Smooth muscle cell (in vitro differentiated cells): ENCODE measurements around the gene BRINP3. TPM values are rescaled to one million over a fixed set of nuclear protein-coding genes. Genes with fewer than 3 reads are reported as not detected.

ENCODE experiments used
- DNase-seq: peaks from one replicate; lab custom pipeline; 2025; ENCODE audit not compliant: unreplicated experiment; lab: John Stamatoyannopoulos, UW
- H2AFZ ChIP-seq: fragments of 200-600 bp; sonication (generic); 2 replicates; pipeline ENCODE4 v1.6.0; 2016; ENCODE audit warnings: antibody characterized with exemption, low read depth, mild to moderate bottlenecking
- H3F3A ChIP-seq: fragments of 200-600 bp; sonication (generic); 2 replicates; pipeline ENCODE4 v1.6.0; 2017; ENCODE audit warnings: antibody characterized with exemption, low read depth
- H3K27ac ChIP-seq: fragments of 200-600 bp; sonication (generic); 2 replicates; pipeline ENCODE4 v1.5.1; 2016; ENCODE audit warnings: low read depth, mild to moderate bottlenecking
- H3K27me3 ChIP-seq: fragments of 200-600 bp; sonication (generic); 2 replicates; pipeline ENCODE4 v1.6.1; 2016; ENCODE audit warnings: low read depth, mild to moderate bottlenecking
- H3K36me3 ChIP-seq: fragments of 200-600 bp; sonication (generic); 2 replicates; pipeline ENCODE4 v1.5.1; 2016; ENCODE audit warnings: low read depth
- H3K4me1 ChIP-seq: fragments of 200-600 bp; sonication (generic); 2 replicates; pipeline ENCODE4 v1.5.1; 2016; ENCODE audit warnings: low read depth
- H3K4me2 ChIP-seq: fragments of 200-600 bp; sonication (generic); 2 replicates; pipeline ENCODE4 v1.6.0; 2016; ENCODE audit warnings: mild to moderate bottlenecking
- H3K4me3 ChIP-seq: fragments of 200-600 bp; sonication (generic); 2 replicates; pipeline ENCODE4 v1.5.1; 2016; ENCODE audit warnings: mild to moderate bottlenecking
- H3K79me2 ChIP-seq: fragments of 200-600 bp; sonication (generic); 2 replicates; pipeline ENCODE4 v1.6.0; 2016; ENCODE audit warnings: low read depth, mild to moderate bottlenecking
- H3K9ac ChIP-seq: fragments of 200-600 bp; sonication (generic); 2 replicates; pipeline ENCODE4 v1.6.0; 2016; ENCODE audit warnings: low read depth
- H3K9me3 ChIP-seq: fragments of 200-600 bp; sonication (generic); replicated peaks from 2 replicates; pipeline ENCODE4 v1.5.1; 2016; ENCODE audit warnings: low read depth
- H4K20me1 ChIP-seq: fragments of 200-600 bp; sonication (generic); 2 replicates; pipeline ENCODE4 v1.6.0; 2016; ENCODE audit warnings: low read depth
- CTCF ChIP-seq: fragments of 200-600 bp; sonication (generic); IDR thresholded peaks from 2 replicates; pipeline ENCODE4 v1.5.1; 2017; ENCODE audit warnings: borderline replicate concordance, mild to moderate bottlenecking, antibody characterized with exemption; ENCODE audit not compliant: insufficient read depth, poor library complexity, severe bottlenecking
- WGBS: methylation state at CpG from one replicate; pipeline ENCODE4 v1.1.7; 2016; ENCODE audit warnings: low lambda C conversion rate; 5-methylcytosine and 5-hydroxymethylcytosine counted together
- polyA plus RNA-seq: library from polyadenylated mRNA; unstranded; fragments of >200 nt; fragmentation: Nextera tagmentation; extraction: Ambion mirVana; gene quantifications from 2 replicates; pipeline ENCODE4 v1.2.1, GENCODE V29; 2016
- total RNA-seq: library from RNA; depleted of rRNA; stranded (reverse); fragments of >200 nt; gene quantifications from 2 replicates; pipeline ENCODE4 v1.2.3, GENCODE V29; 2014

Gene BRINP3
- total and polyA plus RNA-seq, 2 experiments from 2014 or later: not detected

- Histone ChIP-seq H3F3A (no peaks in the 10 kb centered on the region), H3K9ac (no peak overlapping the region), H3K4me1 (no peaks in the 10 kb centered on the region), H3K4me3 (no peak overlapping the region), H3K9me3 (no peaks in the 10 kb centered on the region), H3K27me3 (no peaks in the 10 kb centered on the region), H3K27ac (no peak overlapping the region), H3K4me2 (no peak overlapping the region), H4K20me1 (no peaks in the 10 kb centered on the region), H2AFZ (no peak overlapping the region), H3K79me2 (no peaks in the 10 kb centered on the region), H3K36me3 (no peaks in the 10 kb centered on the region)
- TF ChIP-seq CTCF: no peak
- DNase-seq: no peak
Observed at GRCh38 chr1:190497565-190497964, 19.9 kb upstream of the BRINP3 start.

- H2AFZ ChIP-seq: no peak overlapping the region
- H3K4me2 ChIP-seq: no peak overlapping the region
- H3K27ac ChIP-seq: no peak overlapping the region
- no peak for DNase-seq
- no peaks in the 10 kb centered on the region for H4K20me1 ChIP-seq
- H3F3A ChIP-seq: no peaks in the 10 kb centered on the region
- H3K79me2 ChIP-seq: no peaks in the 10 kb centered on the region
- no peaks in the 10 kb centered on the region for H3K9me3 ChIP-seq
- H3K36me3 ChIP-seq: no peaks in the 10 kb centered on the region
- WGBS: 87% methylated on average over 4 of the region's 4 CpGs
- H3K9ac ChIP-seq: no peak overlapping the region
- H3K4me1 ChIP-seq: no peaks in the 10 kb centered on the region
- no peak overlapping the region for H3K4me3 ChIP-seq
- TF ChIP-seq CTCF: no peak
- H3K27me3 ChIP-seq: no peaks in the 10 kb centered on the region
Observed at GRCh38 chr1:190494451-190494850, 16.8 kb upstream of the BRINP3 start.

GRCh38 chr1:190491404-190491803, 13.7 kb upstream of the BRINP3 start:
- Histone ChIP-seq H3K4me1 (no peaks in the 10 kb centered on the region), H3F3A (no peaks in the 10 kb centered on the region), H3K4me3 (no peak overlapping the region), H3K27me3 (no peaks in the 10 kb centered on the region), H3K9me3 (no peaks in the 10 kb centered on the region), H2AFZ (no peak overlapping the region), H3K79me2 (no peaks in the 10 kb centered on the region), H3K27ac (no peak overlapping the region), H3K4me2 (no peak overlapping the region), H3K9ac (no peak overlapping the region), H3K36me3 (no peaks in the 10 kb centered on the region), H4K20me1 (no peaks in the 10 kb centered on the region)
- no peak for TF ChIP-seq CTCF
- WGBS: 89% methylated on average over 2 of the region's 2 CpGs
- no peak for DNase-seq

- no peaks in the 10 kb centered on the region for H3K79me2 ChIP-seq
- 50% methylated on average over 1 of the region's 1 CpG for WGBS
Observed at GRCh38 chr1:190484045-190484444, 6.4 kb upstream of the BRINP3 start.

More at GRCh38 chr1:190484045-190484444, 6.4 kb upstream of the BRINP3 start:
- TF ChIP-seq CTCF: no peak
- H3K9me3 ChIP-seq: no peaks in the 10 kb centered on the region
- no peak overlapping the region for H2AFZ ChIP-seq
- H3F3A ChIP-seq: no peaks in the 10 kb centered on the region
- no peaks in the 10 kb centered on the region for H4K20me1 ChIP-seq
- H3K4me3 ChIP-seq: no peak overlapping the region
- peaks cover 22% of the 10 kb centered on the region for H3K27me3 ChIP-seq
- no peak overlapping the region for H3K4me2 ChIP-seq
- H3K9ac ChIP-seq: no peak overlapping the region
- H3K4me1 ChIP-seq: no peaks in the 10 kb centered on the region
- no peak for DNase-seq
- H3K36me3 ChIP-seq: no peaks in the 10 kb centered on the region
- H3K27ac ChIP-seq: no peak overlapping the region
